Measurements from ENCODE around the gene TMEM208.

TMEM208 gene

DNA sequence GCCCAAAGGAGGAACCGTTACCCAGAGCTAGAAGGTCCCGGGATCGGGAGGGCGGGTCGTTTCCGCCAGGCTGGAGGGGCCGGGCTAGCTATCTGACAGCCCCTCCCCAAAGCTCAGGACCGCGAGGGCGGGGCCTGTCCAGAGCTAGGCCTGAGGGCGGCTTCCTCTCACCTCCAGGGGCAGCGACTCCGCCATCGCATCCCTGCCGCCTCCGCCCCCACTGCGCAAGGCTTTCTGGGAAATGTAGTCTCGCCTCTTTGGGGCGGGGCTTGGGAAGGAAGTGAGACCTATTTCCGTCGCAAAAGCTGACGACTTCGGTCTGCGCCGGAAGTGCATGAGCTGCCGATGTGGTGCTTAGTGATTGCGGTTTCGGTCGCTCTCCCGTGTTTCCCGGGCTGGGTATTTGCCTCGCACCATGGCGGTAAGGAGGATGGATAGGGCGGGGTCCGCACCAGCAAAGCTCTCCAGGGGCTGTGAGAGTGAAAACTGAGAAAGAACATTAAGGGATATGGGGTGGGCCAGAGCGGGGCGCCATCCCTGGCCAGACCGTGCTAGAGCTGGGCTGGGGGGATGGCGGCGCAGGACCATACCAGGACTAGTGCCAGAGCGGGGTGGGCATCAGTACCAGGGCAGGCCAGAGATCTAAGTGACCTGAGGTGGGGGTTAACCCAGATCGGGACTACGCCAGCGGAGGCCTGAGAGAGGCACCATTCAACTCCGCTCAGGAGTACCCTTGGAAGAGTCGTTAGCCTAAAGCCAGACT lies at the start of gene TMEM208:
TMEM208 (plus strand) TSS at position 327 of the 763 bp plus-strand sequence; CDS start at position 416, 89 bp downstream.
- peak; percentile 99 for DNase-seq

DNA sequence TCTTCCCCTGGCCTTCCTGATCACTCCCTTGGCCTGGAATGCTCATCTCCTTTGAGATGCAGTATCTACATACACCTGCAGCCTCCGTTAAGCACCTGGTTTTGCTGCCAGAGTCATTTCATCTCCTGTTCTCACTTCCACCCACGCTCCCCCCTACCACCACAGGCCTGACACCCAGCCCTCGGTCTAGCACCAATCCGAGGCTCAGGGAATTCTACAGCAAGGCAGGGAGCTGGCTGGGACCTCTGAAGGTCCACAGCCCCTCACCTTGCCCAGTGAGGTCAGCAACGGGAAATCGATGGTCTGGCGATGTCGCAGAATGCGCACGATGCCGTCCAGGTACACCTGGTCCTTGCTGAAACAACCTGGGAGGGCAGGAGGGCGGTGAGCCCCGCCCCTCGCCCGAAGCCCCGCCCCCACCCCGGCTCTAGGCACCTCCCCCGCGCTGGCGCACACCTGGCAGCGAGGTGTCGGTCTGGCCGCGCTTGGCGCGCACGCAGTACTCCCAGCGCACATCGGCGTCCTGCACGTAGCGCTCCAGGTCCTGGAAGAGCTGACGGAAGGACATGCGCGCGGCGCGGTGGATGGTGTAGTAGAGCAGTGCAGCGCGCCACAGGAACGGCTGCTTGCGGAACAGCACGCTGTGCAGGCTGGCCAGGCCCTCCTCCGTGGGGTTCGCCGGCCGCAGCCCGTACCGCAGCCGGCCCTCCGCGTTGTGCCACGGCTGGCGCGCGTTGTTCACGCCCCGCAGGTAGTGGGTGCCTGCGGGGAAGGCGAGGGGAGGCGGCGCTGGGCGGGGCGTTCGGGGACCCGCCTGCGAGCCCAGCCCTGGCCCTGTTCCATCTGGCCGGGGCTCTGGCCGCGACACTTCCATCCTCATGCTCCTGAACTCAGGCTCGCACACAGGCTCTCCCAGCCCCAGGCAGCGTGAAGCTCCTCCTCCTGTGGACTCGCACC lies 48.9 kb upstream of the TMEM208 start:
- DNase-seq = peak; percentile 71

DNA sequence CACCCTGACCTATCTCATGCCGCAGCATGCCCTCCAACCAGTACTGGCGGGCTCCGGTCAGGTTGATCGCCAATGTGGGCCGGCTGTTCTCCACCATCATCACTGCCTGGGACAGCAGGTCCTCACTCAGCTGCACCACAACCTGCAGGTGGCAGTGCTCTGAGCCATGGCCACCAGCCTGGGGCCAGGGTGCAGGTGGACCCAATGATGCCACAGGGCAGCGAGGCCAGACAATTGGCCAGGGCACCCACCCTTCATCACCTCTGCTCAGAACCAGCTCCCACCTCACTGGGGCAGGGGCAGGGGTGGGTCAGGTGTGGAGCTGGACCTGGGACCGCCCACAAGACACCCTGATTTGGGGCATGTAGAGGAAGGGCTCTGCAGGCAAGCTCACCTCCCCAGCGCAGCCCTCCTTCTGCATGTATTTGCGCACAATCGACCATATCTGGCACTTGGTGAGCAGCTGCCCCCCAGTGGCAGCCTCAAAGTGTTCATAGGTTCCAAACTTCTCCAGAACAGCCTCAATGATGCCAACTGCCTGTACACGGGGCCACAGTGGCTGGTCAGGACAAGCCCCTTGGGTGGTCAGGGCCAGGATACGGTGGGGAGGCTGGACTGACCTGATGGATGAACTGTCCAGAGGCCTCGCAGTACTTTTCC lies 47.4 kb upstream of the TMEM208 start:
- DNase-seq = no peak

DNA sequence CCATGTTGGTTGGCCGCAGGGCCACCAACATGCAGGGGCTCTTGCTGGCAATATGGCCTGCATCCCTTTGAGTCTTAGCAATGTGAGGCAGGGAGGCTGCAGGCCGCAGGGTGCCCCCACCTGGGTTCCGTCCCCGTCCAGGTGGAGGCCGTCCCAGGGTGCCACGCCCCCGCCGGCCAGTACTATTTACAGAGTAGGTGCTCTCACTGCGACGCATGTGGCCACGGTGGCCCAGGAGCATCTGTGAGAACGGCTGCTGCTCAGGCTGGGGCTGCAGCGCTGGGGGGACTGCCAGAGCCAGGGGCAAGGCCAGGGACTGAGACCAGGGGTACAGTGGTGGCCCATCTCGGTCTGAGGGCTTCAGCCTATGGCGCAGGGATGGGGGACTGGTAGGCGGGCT lies 46.8 kb upstream of the TMEM208 start:
- no peak for DNase-seq

DNA sequence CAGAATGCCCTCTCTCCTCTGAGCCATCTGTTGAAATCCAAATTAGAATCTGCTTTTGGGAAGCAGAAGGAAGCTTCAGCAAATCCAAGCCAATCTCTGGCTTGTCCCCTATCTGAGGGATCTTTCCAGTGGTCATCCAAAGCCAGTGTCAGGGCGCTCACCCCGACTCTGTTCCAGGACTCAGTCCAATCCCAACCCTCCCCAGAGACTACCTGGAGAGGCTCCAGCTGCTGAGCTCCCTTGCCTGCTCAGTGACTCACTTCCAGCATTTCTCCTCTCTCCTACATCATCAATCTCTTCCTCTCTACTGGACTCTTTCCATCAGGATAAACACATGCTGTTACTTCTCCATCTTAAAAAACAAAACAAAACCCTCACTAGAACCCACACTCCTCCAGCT lies 45.6 kb upstream of the TMEM208 start:
- no peak for DNase-seq

DNA sequence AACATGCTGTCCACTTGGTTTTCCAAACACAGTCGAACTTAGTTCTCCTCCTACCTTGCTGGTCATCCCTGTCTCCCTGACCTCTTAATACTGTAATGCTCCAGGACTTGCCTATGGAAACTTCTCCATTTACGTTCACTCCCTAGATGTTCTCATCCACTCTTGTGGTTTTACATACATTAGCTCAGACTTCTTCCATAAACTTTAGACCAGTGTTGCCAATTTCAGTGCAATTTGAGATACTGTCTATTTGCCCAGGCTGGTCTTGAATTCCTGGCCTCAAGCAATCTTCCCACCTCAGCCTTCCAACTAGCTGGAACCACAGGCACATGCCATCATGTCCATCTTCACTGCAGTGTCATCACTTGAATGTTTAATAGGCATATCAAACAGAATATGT lies 44.6 kb upstream of the TMEM208 start:
- DNase-seq = no peak

DNA sequence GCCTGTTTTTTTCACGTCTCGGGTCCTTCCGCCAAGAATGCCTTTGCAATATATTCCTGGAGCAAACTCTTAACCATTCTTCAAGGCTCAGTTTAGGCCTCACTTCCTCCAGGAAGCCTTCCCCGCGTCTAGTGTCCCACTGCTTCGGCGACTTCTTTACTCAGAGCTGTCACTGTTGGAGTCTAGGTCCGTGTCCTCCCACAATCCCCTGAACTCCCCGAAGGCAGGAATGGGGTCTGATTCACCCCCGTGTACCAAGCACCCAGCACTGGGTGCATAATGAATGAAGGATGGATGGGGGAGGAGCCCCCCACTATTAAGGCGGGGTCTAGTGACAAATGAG lies 43.7 kb upstream of the TMEM208 start:
- no peak for DNase-seq

DNA sequence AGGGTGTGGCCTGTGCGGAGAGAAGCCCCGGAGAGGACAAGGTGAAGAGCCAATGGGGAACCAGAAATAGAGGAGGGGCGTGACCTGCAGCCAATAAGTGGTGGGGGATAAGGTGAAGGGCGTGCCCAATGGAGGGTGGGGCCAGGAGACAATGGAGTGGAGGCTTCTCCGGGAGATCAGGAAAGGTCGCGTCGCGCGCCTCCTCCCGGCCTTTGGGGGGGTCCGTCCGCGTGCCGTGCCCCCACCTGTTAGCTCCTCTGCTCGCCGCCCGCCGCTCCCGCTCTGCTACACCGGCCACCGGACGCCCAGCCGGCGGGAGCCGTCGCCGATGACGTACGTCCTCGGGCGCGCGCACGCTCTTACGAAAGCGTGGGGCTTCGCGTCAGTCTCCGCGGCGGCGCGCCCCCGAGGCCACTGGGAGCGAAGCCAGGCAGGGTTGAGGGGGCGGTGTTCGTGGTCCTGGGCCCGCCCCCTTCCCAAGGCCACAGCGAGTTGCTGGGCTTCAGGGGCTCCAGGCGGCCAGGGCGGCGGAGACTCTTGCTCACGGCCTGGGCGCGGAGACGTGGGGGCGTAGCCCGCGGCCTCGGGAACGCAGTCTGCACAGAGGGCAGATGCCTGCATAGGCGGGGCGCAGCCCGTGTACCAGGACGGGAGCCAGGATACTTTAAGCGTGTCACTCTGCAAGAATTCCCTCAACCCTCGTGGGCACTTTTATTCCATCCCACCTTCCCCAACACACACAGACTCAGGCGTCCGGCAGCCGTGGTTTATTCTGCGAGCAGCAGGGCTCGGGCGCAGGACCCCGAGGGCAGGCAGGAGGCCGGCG lies 43.1 kb upstream of the TMEM208 start, which contains the start of gene MATCAP1:
MATCAP1 (minus strand) TSS at position 337 of the 826 bp plus-strand sequence. CDS start 3,353 bp downstream, outside the sequence.
- peak; percentile 95 for DNase-seq

DNA sequence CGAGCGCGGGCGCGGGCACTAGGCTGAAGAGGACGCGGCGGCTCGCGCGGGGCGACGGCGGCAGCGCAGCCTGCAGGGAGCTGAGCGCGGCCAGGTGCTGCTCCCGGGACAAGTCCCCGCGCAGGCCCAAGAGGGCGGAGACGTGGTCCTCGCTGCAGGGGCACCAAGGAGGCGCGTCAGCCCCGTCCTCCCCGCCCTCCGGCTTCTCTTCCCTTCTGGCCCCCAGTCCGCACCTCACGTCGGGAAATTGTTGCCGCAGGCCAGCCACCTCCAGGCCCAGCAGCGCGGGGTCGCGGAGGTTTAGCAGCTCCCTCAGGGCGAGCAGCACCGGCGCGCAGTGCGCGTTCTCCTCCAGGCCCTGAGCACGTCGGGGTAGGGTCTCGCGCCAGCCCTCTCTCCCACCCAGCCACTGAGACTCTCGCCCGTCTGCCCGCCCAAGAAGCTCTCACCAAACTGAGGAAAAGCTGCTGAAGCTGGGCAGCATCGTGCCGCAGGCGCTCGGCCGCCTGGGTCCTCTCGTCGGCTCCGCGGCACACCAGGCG lies 42.4 kb upstream of the TMEM208 start:
- no peak for DNase-seq

DNA sequence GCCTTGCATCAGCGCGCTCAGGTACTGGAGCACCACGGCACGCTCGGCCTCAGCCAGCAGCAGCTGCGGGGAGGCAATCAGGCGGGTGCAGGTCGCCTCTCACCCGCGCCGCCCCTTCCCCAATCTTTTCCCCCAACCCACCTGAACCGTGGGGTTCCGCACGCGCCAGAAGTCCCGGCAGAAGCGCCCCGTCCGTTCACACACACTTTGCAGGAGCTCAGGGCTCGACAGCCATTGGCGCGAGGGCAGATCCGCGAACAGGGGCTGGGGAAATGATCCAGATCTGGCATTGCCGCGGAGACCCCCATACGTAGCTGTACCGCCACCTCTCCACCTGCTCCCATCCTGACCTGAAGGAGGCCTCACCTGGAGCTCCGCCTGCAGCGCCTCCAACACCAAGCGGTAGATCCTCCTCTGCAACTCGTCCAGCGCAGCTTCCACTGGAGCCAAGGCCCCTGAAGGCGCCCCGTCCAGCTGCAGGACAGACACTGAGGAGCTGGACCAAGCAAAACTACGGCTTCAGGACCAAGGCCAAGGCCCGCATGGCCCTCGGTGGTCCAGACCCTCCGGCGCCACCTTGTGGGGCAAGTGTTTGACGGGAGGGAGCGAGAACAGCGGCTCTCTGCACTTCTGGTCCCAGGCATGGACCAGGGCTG lies 41.8 kb upstream of the TMEM208 start:
- DNase-seq = peak; percentile 92

DNA sequence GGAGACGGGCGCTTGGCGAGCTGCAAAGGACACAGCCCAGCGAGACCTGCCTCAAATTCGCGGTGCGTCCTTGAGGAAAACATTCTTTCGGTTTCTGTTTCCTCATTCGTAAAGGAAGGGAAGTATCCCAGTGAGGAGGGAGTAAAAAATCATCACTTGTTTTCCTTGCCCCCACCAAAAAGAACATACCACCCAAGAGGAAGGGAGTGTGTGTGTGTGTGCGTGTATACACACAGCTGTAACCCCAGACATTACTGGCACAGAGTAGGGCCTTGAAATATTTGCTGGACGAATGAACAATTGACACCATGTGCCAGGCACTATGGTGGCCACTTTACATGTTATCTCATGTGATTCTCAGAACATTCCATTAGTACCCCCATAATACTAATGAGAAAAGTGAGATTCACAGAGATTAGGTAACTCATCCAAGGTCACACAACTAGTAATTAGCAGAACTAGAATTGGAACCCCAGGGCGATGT lies 41.2 kb upstream of the TMEM208 start:
- no peak for DNase-seq

DNA sequence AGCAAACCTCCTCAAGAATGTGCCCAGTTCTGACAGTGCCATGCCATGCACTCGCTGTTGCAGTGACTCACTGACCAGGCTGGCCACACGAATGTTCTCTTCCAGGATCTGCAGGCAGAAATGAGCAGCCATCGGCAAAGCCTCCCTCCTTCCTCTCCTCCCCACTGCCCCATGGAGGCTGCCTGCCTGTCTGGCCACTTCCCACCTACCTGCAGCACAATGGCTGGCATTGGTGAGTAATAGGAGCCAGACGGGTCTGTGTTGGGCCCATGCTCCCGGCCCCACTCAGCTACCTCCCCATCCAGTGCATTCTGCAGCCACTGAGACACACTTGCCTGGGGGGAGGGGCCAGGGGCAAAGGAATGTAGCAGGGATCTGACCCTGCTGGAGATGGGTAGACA lies 40.4 kb upstream of the TMEM208 start:
- no peak for DNase-seq

DNA sequence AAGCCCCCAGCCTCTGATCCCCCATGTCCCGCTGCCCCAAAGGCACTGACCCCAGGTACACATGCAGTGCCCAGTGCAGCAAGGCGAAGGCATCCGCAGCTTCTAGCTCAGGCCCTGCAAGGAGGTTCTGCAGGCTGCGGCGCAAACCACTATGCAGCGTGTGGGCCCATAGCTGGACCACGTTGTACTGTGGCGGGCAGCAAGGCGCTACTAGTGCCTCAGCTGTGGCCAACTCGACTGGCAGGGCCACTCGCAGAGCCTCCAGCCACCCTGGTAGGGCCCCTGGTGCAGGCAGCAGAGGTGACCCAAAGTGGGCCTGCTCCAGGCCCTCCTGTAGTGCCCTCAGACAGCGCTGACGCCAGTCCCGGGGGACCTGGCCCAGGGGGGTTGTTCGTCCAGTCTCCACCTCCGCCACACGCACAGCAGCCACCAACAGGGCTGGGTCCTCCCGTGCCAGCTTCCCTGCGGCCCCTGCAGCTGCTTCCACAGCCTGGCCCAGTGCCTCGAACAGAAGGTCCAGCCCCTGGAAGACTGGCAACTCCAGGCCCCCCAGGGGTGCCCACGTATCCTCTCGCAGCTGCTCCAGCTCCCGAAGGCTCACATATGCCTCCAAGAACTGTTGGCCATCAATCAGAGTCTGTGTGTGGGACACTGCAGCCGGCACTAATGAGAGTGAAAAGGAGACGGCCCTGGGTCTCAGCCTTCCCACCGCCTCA lies 39.6 kb upstream of the TMEM208 start:
- no peak for DNase-seq

DNA sequence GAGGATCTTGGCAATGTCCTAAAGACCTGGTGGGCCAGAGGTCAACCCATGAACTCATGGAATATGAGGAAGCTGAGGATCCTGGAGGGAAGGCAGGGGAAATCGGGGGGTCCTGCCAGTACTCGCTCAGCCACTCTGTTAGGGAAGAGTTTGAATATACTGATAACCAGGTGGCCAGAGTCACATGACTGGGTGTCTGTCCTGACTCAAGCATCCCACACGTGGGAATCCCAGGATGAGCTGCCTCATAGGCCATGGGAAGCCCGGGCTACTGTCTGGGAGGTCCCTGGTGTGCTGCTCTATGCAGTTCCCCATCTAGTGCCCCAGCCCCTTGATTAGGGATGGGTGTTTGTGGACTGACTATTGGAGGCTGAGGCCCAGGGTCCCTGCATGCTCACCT lies 38.6 kb upstream of the TMEM208 start:
- no peak for DNase-seq

DNA sequence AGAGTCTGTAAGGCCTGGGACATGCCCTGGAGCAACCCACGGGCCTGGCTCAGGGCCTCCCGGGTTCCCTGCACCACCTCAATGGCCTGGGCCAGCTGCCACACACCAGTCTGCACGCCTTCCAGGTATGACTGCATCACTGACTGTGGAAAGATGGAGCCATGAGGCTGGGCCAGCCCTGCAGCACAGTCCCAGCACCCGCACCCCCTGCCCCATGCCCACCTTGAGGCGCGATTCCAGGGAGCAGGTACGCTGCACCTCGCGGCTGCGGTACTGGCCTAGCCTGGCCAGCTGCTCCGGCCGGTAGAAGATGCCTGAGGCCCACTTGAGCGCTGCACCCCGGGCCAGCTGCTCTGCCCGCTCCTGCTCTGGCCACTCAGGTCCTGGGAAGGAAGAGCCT lies 38.1 kb upstream of the TMEM208 start:
- DNase-seq = no peak

DNA sequence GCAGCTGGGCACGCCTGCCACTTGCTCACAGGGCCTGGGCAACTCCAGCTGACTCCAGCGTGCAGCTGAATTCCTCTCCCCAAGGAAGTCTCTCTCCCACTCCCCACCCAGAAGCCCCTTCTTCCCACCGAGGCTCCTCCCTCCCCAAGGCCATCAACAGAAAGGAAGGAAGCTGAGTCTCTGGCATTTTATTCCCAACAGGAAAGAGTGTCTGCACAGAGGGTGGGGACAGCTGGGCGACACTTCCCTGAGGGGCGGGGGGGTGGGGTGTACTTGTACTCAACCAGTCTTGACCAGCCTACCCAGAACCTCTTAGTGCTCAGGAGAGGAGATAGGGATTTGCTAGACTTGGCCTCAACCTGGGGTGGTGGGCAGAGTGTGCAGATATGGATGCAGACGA lies 36.9 kb upstream of the TMEM208 start, which contains the start of gene EXOC3L1:
EXOC3L1 (minus strand) TSS at position 96 of the 400 bp plus-strand sequence. CDS start 460 bp downstream, outside the sequence.
- DNase-seq = no peak

DNA sequence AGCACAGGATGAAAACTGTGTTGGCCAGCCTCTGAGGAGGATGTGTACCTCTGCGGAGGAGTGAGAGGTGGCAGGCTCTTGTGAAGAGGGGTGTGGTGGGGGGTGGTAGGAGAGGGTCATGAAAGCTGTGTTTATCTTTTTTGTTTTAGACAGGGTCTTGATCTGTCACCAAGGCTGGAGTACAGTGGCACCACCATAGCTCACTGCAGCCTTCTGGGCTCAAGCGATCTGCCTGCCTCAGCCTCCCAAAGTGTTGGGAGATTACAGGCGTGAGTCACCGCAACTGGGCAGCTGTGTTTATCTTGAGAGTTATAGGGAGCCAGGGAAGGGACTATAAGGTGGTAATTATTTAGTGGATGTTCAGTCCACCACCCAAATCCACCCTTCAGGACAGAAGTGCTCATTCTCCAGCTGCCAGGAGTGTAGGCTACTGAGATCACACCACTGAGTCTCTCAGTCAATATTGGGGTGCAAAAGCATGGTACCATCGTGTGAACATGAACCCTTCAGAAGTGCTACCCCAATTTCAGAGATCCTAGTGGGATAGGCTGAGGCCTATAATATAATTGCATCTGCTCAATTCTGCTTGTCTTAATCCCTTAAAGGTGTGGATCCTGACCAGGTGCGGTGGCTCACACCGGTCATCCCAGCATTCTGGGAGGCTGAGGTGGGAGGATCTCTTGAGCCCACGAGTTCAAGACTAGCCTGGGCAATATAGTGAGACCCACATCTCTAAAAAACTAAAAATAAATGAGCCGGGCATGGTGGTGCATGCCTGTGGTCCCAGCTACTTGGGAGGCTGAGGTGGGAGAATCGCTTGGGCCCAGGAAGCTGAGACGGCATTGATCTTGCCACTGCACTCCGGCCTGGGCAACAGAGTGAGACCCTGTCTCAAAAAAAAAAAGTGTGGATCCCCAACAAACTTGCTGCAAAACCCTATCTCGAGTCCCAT lies 36.2 kb upstream of the TMEM208 start:
- no peak for DNase-seq

DNA sequence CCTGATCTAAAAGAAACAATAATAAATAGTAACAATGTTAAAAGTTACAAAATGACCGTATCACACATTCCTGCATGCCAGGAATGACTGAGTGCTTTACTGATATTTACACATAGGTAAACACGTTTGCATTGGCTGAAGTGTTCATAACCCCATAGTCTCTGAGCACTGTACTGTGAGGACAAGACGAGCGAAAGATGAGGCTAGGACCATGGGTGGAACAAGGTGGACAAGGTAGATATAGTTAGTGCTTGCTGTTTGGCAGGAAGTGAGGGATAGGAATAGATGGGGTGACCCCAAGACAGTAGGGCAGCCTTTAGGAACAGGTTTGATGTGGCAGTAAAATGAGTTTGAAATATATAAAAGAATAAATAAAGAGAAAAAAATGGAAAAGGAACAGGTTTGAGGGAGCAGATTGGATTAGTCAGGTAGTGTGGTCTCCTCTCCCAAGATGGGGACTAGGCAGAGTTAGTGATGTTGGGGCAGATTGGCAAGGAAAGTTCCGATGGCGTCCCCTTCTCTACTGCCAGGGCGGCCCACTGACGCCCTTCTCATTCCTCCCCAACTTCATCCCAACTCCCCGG lies 35.4 kb upstream of the TMEM208 start:
- no peak for DNase-seq
